ENCODE measurements around the gene ANOS1. TPM values are rescaled to one million over a fixed set of nuclear protein-coding genes. Genes with fewer than 3 reads are reported as not detected.

The ANOS1 gene
- total and polyA plus RNA-seq, 2 donors (not counting 3 experiments of a cell fraction or from before 2014, with no cell fraction given), result 0.55 to 0.87 TPM

DNA sequence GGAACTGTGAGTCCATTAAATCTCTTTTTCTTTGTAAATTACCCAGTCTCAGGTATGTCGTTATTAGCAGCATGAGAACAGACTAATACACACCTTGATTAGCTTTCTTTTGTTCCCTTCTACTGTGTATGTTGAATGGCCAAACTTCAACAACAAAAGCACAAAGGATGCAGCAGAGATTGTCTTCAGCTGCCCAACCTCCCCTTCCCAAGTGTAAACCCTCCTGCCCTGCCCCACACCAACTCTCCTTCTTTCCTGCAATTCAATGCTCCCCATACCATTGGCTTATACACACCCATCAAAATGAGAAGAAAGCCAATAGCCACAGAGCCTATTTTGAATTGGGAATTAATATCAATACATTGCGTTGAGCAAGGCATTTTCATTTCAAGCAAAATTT, 27.8 kb downstream of the ANOS1 start:
- no peaks in the 10 kb centered on the region for H3K9me1 ChIP-seq (replicated peaks; ENCODE audit: control insufficient read depth, extremely low read depth, insufficient read depth, low read length)
- FAIRE-seq, result peak; percentile 24
- ChIA-PET CTCF (no interaction called here), POLR2A (no interaction called here)
- H3K9ac ChIP-seq (replicated peaks; ENCODE audit: extremely low read depth, insufficient read depth, low read length), result no peak overlapping the region
- no peaks in the 10 kb centered on the region for H3K4me1 ChIP-seq (ENCODE audit: control insufficient read depth, extremely low read depth, insufficient read depth, low read length)
- no peaks in the 10 kb centered on the region for H3K79me2 ChIP-seq (ENCODE audit: control insufficient read depth, insufficient read depth, low read length)
- H3K27me3 ChIP-seq (ENCODE audit: control insufficient read depth in 2 of 2, insufficient read depth in 2 of 2, low read length in 2 of 2), result no peaks in the 10 kb centered on the region
- no peaks in the 10 kb centered on the region for H4K20me1 ChIP-seq (replicated peaks; ENCODE audit: control insufficient read depth, extremely low read depth, insufficient read depth, low read length)
- H3K27ac ChIP-seq (ENCODE audit: insufficient read depth, low read depth, low read length), result no peak overlapping the region
- no peak overlapping the region for H3K4me3 ChIP-seq (replicated peaks in 1 of 3; ENCODE audit: insufficient read depth in 1 of 3, low read depth in 1 of 3, low read length in 3 of 3)
- H3K36me3 ChIP-seq (ENCODE audit: control insufficient read depth in 2 of 2, extremely low read depth in 1 of 2, insufficient read depth in 2 of 2, low read length in 2 of 2), result no peaks in the 10 kb centered on the region
- no peak for DNase-seq (ENCODE audit: low read depth, low spot score)
- H3K9me3 ChIP-seq (replicated peaks; ENCODE audit: control insufficient read depth, insufficient read depth, low read length), result no peaks in the 10 kb centered on the region
- no peak overlapping the region for H3K4me2 ChIP-seq (ENCODE audit: insufficient read depth, low read length)
- TF ChIP-seq EZH2 (IDR thresholded peaks at IDR 0.05; ENCODE audit: borderline replicate concordance, low read depth, low read length, severe bottlenecking), result no peak
- TF ChIP-seq GATA2 (IDR thresholded peaks at IDR 0.05; ENCODE audit: insufficient read depth, insufficient read length, low read depth, low read length), result no peak
- TF ChIP-seq, protein P1, sequence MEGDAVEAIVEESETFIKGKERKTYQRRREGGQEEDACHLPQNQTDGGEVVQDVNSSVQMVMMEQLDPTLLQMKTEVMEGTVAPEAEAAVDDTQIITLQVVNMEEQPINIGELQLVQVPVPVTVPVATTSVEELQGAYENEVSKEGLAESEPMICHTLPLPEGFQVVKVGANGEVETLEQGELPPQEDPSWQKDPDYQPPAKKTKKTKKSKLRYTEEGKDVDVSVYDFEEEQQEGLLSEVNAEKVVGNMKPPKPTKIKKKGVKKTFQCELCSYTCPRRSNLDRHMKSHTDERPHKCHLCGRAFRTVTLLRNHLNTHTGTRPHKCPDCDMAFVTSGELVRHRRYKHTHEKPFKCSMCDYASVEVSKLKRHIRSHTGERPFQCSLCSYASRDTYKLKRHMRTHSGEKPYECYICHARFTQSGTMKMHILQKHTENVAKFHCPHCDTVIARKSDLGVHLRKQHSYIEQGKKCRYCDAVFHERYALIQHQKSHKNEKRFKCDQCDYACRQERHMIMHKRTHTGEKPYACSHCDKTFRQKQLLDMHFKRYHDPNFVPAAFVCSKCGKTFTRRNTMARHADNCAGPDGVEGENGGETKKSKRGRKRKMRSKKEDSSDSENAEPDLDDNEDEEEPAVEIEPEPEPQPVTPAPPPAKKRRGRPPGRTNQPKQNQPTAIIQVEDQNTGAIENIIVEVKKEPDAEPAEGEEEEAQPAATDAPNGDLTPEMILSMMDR (IDR thresholded peaks at IDR 0.05; ENCODE audit: extremely low read depth in 1 of 2, insufficient read depth in 1 of 2, low read depth in 1 of 2, low read length in 2 of 2), result no peak
- TF ChIP-seq, protein P2, sequence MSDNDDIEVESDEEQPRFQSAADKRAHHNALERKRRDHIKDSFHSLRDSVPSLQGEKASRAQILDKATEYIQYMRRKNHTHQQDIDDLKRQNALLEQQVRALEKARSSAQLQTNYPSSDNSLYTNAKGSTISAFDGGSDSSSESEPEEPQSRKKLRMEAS (IDR thresholded peaks at IDR 0.05; ENCODE audit: insufficient read depth, insufficient read length), result no peak
- TF ChIP-seq MYC (IDR thresholded peaks at IDR 0.05; ENCODE audit: low read depth, low read length), result no peak
- no peak for TF ChIP-seq JUN (IDR thresholded peaks at IDR 0.05; ENCODE audit: borderline replicate concordance, insufficient read depth, insufficient read length, low read depth)
- no peak for TF ChIP-seq FOS (IDR thresholded peaks at IDR 0.05; ENCODE audit: borderline replicate concordance, insufficient read depth, low read length)
- H2AFZ ChIP-seq (ENCODE audit: low read depth, low read length), result no peak overlapping the region
- dilution Hi-C loops (cut with MboI; ENCODE audit: extremely low pct_ligation_motif_present, low sequenced_read_pairs) (no loop called here), intact Hi-C loops (cut with micrococcal nuclease) (no loop called here)
- no TSS peak for BruUV-seq (replicated peaks)

Data from endothelial cell of umbilical vein (primary cell).